ENCODE measurements around the gene GRAMD1B.
A peak's percentile ranks its signal among the peaks of the same experiment; 100 is the strongest.

Gene GRAMD1B

GRCh38 chr11:123421589-123421988 lies 8.5 kb upstream of the GRAMD1B start:
- Mint-ChIP-seq H3K27ac (no peak overlapping the region), H3K36me3 (no peaks in the 10 kb centered on the region), H3K27me3 (peaks cover 17% of the 10 kb centered on the region), H3K9me3 (no peaks in the 10 kb centered on the region), H3K4me1 (peaks cover 7% of the 10 kb centered on the region), H3K4me3 (no peak overlapping the region)
- CTCF ChIA-PET = no interaction called here
- DNase-seq = no peak

GRCh38 chr11:123425367-123425766 lies 4.7 kb upstream of the GRAMD1B start:
- DNase-seq = no peak
- Mint-ChIP-seq H3K36me3 (no peaks in the 10 kb centered on the region), H3K4me3 (no peak overlapping the region), H3K4me1 (peaks cover 20% of the 10 kb centered on the region), H3K9me3 (no peaks in the 10 kb centered on the region), H3K27ac (no peak overlapping the region), H3K27me3 (peaks cover 14% of the 10 kb centered on the region)
- CTCF ChIA-PET = interaction anchor here (1.0 kb wide), 1 partner anchor 17 kb away, joined by 5 read pairs; no protein-coding TSS in a partner anchor

GRCh38 chr11:123426789-123427188 lies 3.3 kb upstream of the GRAMD1B start:
- CTCF ChIA-PET = interaction anchor here (1.2 to 1.3 kb wide), 2 partner anchors 11 to 20 kb away, joined by 3 to 6 read pairs; no protein-coding TSS in a partner anchor
- Mint-ChIP-seq H3K4me1 (peaks cover 19% of the 10 kb centered on the region), H3K9me3 (no peaks in the 10 kb centered on the region), H3K36me3 (no peaks in the 10 kb centered on the region), H3K4me3 (no peak overlapping the region), H3K27me3 (peaks cover 14% of the 10 kb centered on the region), H3K27ac (no peak overlapping the region)
- DNase-seq = no peak

- H3K9me3 Mint-ChIP-seq = no peaks in the 10 kb centered on the region
- peaks cover 11% of the 10 kb centered on the region for H3K27me3 Mint-ChIP-seq
- no peak overlapping the region for H3K27ac Mint-ChIP-seq
- peaks cover 25% of the 10 kb centered on the region for H3K4me1 Mint-ChIP-seq
- CTCF ChIA-PET = interaction anchor here (0.8 to 1.3 kb wide), 4 partner anchors 9 to 51 kb away, joined by 3 to 6 read pairs (median 4); no protein-coding TSS in a partner anchor
- DNase-seq = no peak
- H3K36me3 Mint-ChIP-seq = peaks cover 3% of the 10 kb centered on the region
- no peak overlapping the region for H3K4me3 Mint-ChIP-seq
These were observed 2.7 kb upstream of the GRAMD1B start for GRCh38 chr11:123427405-123427804.

GRCh38 chr11:123428116-123428715 lies 1.9 kb upstream of the GRAMD1B start:
- H3K36me3 Mint-ChIP-seq = peaks cover 4% of the 10 kb centered on the region
- H3K27ac Mint-ChIP-seq = no peak overlapping the region
- no peak overlapping the region for H3K4me3 Mint-ChIP-seq
- no peak for DNase-seq
- peaks cover 32% of the 10 kb centered on the region for H3K4me1 Mint-ChIP-seq
- CTCF ChIA-PET = interaction anchor here (0.9 to 2.3 kb wide), 3 partner anchors 21 to 69 kb away, joined by 3 to 9 read pairs (median 4); no protein-coding TSS in a partner anchor
- peaks cover 7% of the 10 kb centered on the region for H3K27me3 Mint-ChIP-seq
- no peaks in the 10 kb centered on the region for H3K9me3 Mint-ChIP-seq

- Mint-ChIP-seq H3K4me3 (peak overlapping the region; percentile 86), H3K36me3 (peaks cover 13% of the 10 kb centered on the region), H3K9me3 (no peaks in the 10 kb centered on the region), H3K27ac (peak overlapping the region; percentile 93), H3K4me1 (peaks cover 43% of the 10 kb centered on the region), H3K27me3 (peaks cover under 1% of the 10 kb centered on the region)
- CTCF ChIA-PET = interaction anchor here (0.7 to 2.3 kb wide), 5 partner anchors 20 to 73 kb away, joined by 3 to 9 read pairs (median 4); no protein-coding TSS in a partner anchor
- DNase-seq = no peak
These were observed 733 bp upstream of the GRAMD1B start for GRCh38 chr11:123429336-123429735.

- Mint-ChIP-seq H3K36me3 (peaks cover 17% of the 10 kb centered on the region), H3K27ac (peak overlapping the region; percentile 93), H3K9me3 (no peaks in the 10 kb centered on the region), H3K4me1 (peaks cover 52% of the 10 kb centered on the region), H3K4me3 (peak overlapping the region; percentile 86), H3K27me3 (no peaks in the 10 kb centered on the region)
- peak; percentile 90 for DNase-seq
- CTCF ChIA-PET = interaction anchor here (0.9 to 5.9 kb wide), 7 partner anchors 21 to 184 kb away, joined by 3 to 86 read pairs (median 4); no protein-coding TSS in a partner anchor
These were observed 840 bp downstream of the GRAMD1B start for GRCh38 chr11:123430721-123431497.

- DNase-seq = peak; percentile 39
- Mint-ChIP-seq H3K27me3 (no peaks in the 10 kb centered on the region), H3K36me3 (peaks cover 23% of the 10 kb centered on the region), H3K9me3 (peaks cover 5% of the 10 kb centered on the region), H3K4me3 (peak overlapping the region; percentile 86), H3K27ac (peak overlapping the region; percentile 93), H3K4me1 (peaks cover 58% of the 10 kb centered on the region)
- CTCF ChIA-PET = interaction anchor here (0.9 to 5.9 kb wide), 7 partner anchors 20 to 185 kb away, joined by 3 to 86 read pairs (median 4); no protein-coding TSS in a partner anchor
These were observed 1.6 kb downstream of the GRAMD1B start for GRCh38 chr11:123431619-123432018.

- peaks cover 8% of the 10 kb centered on the region for H3K9me3 Mint-ChIP-seq
- peaks cover 35% of the 10 kb centered on the region for H3K36me3 Mint-ChIP-seq
- H3K4me3 Mint-ChIP-seq = no peak overlapping the region
- CTCF ChIA-PET = interaction anchor here (0.6 to 5.9 kb wide), 20 partner anchors 13 to 173 kb away, joined by 3 to 86 read pairs (median 5); no protein-coding TSS in a partner anchor
- peaks cover 81% of the 10 kb centered on the region for H3K4me1 Mint-ChIP-seq
- peak overlapping the region; percentile 78 for H3K27ac Mint-ChIP-seq
- DNase-seq = peak; percentile 57
- no peaks in the 10 kb centered on the region for H3K27me3 Mint-ChIP-seq
These were observed 4.2 kb downstream of the GRAMD1B start for GRCh38 chr11:123434262-123434661.

- Mint-ChIP-seq H3K4me1 (peaks cover 81% of the 10 kb centered on the region), H3K36me3 (peaks cover 36% of the 10 kb centered on the region), H3K27ac (peak overlapping the region; percentile 38), H3K9me3 (peaks cover 8% of the 10 kb centered on the region), H3K4me3 (no peak overlapping the region), H3K27me3 (no peaks in the 10 kb centered on the region)
- CTCF ChIA-PET = interaction anchor here (0.6 to 5.9 kb wide), 22 partner anchors 12 to 173 kb away, joined by 3 to 86 read pairs (median 4); no protein-coding TSS in a partner anchor
- DNase-seq = no peak
These were observed 4.8 kb downstream of the GRAMD1B start for GRCh38 chr11:123434911-123435310.

- no peak overlapping the region for H3K4me3 Mint-ChIP-seq
- H3K4me1 Mint-ChIP-seq = peaks cover 87% of the 10 kb centered on the region
- H3K9me3 Mint-ChIP-seq = peaks cover 8% of the 10 kb centered on the region
- H3K36me3 Mint-ChIP-seq = peaks cover 48% of the 10 kb centered on the region
- CTCF ChIA-PET = interaction anchor here (1.1 to 4.6 kb wide), 8 partner anchors 11 to 143 kb away, joined by 3 to 27 read pairs (median 4); no protein-coding TSS in a partner anchor
- H3K27me3 Mint-ChIP-seq = no peaks in the 10 kb centered on the region
- no peak for DNase-seq
- H3K27ac Mint-ChIP-seq = peak overlapping the region; percentile 74
These were observed 7.3 kb downstream of the GRAMD1B start for GRCh38 chr11:123437236-123437979.

GRCh38 chr11:123438131-123438627 lies 8.1 kb downstream of the GRAMD1B start:
- H3K27ac Mint-ChIP-seq = peak overlapping the region; percentile 62
- H3K4me1 Mint-ChIP-seq = peaks cover 85% of the 10 kb centered on the region
- CTCF ChIA-PET = interaction anchor here (1.1 to 4.6 kb wide), 9 partner anchors 12 to 142 kb away, joined by 3 to 27 read pairs (median 4); no protein-coding TSS in a partner anchor
- H3K36me3 Mint-ChIP-seq = peaks cover 46% of the 10 kb centered on the region
- no peak overlapping the region for H3K4me3 Mint-ChIP-seq
- H3K9me3 Mint-ChIP-seq = peaks cover 8% of the 10 kb centered on the region
- DNase-seq = no peak
- no peaks in the 10 kb centered on the region for H3K27me3 Mint-ChIP-seq

GRCh38 chr11:123439616-123440015 lies 9.5 kb downstream of the GRAMD1B start:
- Mint-ChIP-seq H3K27me3 (no peaks in the 10 kb centered on the region), H3K4me3 (no peak overlapping the region), H3K4me1 (peaks cover 80% of the 10 kb centered on the region), H3K36me3 (peaks cover 44% of the 10 kb centered on the region), H3K27ac (peak overlapping the region; percentile 58), H3K9me3 (peaks cover 8% of the 10 kb centered on the region)
- no peak for DNase-seq
- CTCF ChIA-PET = interaction anchor here (0.9 to 4.6 kb wide), 4 partner anchors 12 to 139 kb away, joined by 3 to 27 read pairs (median 8); no protein-coding TSS in a partner anchor

Measured in activated naive CD4-positive, alpha-beta T cell treated with anti-CD3 and anti-CD28 coated beads, Interleukin-2, amount 10 ng/mL, durations not matched to agents 7 days and 5 days (primary cell).